Stimulated activated CD4-positive, alpha-beta T cell treated with anti-CD3 and anti-CD28 coated beads, Interleukin-1b, Interleukin-23, amount 100 ng/mL, for 4 hours (primary cell): ENCODE data around the gene VPS35L.

Experiments used
- DNase-seq, 2 donors: peaks; one replicate each; pipeline ENCODE4 v3.0.0-alpha.2; 2020; ENCODE audit warnings: low read depth in 2 of 2

The VPS35L gene

GRCh38 chr16:19694989-19695388 lies 139.5 kb downstream of the VPS35L start:
- DNase-seq, result no peak

- DNase-seq, result peak in 1 of 2 donors; percentile 42
Measured at GRCh38 chr16:19696328-19696727, 140.8 kb downstream of the VPS35L start.

GRCh38 chr16:19696961-19697360 lies 141.5 kb downstream of the VPS35L start:
- no peak for DNase-seq

- DNase-seq, result no peak
Measured at GRCh38 chr16:19697756-19698318, 142.3 kb downstream of the VPS35L start.

DNA sequence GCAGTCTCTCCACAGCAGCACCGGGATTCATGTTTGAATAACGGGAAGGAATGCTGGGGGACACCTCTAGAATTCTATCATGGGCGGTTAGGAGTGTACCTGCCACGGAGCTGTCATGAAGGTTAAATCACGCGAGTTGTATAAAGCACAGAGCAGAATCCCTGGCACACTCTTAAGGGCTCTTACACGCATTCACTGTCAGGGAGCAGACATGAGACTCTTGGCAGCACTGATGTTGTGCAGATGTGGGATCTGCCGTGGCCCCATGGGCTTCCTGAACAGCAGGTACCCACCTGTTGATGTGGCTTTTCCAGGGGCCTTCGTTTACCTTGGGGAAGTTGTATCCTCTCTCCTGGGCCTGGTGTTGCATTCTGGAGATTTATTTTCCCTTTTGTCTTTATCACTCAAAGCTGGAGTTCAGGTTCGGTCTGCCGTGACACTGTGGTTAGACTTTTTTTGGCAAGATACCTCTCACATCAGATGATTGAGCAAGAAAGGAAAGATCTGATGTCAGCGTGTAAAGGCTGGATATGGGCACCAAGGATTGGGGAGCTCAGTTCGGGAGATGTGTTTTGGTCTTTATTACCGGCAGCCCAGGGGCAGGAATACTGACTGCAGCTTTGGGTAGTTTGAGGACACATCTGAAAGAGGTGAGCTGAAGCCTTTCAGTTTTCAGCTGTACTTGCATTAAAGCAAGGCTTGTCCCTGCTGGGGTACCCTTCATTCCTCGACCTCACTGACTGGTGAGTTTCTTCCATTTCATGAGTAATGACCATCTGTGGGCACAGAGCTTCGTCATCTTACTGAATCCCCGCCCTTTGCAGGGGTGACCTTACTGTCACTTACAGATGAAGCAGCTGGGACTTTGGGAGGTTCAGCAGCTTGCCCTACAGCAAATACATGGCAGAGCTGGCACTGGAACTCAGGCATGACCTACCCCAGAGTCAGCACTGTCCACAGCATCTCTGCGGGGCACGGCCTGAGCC lies 143.3 kb downstream of the VPS35L start:
- no peak for DNase-seq

- no peak for DNase-seq
Measured at GRCh38 chr16:19699472-19699871, 144.0 kb downstream of the VPS35L start.

GRCh38 chr16:19700319-19700781 lies 144.8 kb downstream of the VPS35L start:
- no peak for DNase-seq

DNA sequence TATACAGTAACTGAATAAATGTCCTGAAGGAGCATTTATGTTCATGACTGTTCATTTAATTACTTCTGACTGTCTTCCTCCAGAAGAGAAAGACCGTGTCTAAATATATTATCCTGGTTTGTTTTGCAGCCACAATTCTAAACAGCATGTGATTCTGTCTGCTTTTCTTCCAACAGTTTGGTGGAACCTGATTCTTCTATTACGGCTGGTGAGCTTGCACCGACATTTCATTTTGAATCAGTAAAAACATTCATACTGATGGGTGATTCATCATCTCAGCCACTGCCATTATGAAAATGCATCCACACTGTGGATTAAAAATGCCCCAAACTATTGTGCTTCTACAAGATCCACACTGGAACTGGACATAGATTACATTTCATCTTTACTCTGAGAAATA lies 145.6 kb downstream of the VPS35L start:
- no peak for DNase-seq

GRCh38 chr16:19703172-19703889 lies 147.8 kb downstream of the VPS35L start:
- no peak for DNase-seq

GRCh38 chr16:19704321-19705145 lies 149.0 kb downstream of the VPS35L start:
- DNase-seq, result no peak

GRCh38 chr16:19705146-19705501 lies 149.6 kb downstream of the VPS35L start:
- no peak for DNase-seq

GRCh38 chr16:19705843-19706242 lies 150.3 kb downstream of the VPS35L start:
- no peak for DNase-seq

DNA sequence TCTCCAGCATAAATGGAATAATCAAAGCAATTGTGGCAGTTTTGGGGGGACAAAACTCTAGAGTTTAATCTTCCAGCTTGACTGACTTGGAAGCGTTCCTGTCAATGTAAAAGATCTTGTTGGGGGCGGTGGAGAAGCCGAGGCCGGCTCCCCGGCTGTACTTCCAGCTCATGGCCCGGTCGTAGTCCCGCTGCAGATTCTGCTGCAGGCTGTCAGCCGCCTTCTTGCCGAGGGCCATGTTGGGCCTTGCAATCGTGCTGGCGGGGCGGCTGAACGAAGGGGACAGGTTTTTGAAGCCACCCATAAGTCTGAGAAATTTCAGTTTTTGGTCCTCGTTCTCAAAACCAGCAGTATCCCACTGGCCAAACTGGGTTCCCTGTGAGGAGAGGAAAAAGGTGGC lies 151.3 kb downstream of the VPS35L start:
- DNase-seq, result no peak

DNA sequence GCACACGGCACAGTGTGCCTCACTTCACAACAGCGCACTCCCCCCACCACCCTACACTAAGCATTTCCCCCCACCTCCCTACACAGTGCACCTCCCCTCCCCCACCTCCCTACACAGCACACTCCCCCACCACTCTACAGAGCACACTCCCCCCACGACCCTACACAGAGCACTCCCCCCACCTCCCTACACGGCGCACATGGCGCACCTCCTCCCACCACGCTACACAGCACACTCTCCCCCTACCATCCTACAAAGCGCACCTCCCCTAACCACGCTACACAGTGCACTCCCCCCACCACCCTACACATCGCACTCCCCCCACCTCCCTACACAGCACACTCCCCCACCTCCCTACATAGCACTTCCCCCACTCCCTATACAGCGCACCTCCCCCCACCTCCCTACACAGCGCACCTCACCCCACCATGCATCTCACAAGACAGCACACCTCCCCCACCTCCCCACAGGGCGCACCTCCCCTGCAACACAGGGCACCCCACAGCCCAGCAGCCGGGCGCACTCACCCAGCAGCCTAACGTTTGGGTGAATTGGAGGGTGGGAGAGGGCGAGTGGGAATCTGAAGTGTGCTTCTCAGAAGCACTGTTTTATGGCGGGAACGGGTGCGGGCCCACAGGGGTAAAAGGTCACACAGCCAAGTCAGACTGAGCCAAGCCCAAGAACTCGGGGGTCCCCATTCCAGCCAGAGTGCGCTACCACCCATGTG lies 152.2 kb downstream of the VPS35L start:
- no peak for DNase-seq

DNA sequence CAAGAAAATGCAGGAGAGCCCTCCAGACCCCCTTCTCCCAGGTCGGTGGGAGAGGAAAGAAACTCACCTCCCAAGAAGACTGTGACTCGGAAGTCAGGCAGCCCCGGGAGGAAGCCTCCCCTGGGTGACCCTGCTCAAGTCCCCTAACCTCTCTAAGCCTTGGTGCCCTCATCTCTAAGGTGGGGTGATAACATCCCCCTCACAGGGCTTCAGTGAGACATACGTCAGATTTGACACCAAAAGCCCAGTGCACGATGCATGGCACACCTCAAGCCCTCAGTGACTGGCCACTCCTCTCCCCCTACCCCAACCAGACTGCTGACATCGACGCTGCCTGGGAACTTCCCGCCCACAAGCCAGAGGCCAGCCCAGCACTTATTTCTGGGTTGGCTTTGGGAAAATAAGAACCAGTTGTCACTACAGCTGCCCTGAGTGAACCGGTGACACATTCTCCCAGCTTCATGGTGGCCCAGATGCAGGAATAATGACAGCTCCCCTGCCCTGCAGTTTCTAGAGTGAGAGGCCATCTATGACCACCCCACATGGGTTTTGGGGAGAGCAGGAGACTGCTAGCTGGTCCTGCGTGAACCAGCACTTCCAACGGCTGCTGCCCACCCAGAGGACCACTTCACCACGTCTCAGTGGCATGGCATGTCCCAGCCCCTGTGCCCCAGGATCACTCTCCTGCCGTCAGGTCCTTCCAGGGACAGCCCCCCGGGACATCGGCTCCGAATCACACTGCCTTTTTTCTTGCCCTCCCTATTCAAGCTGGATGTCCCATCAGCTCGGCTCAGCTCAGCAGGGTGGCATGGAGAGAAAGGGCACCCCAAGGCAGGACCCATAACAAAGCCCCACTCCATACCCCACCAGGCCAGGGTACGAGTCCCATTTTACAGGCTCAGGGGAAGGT lies 153.0 kb downstream of the VPS35L start:
- no peak for DNase-seq

- no peak for DNase-seq
Measured at GRCh38 chr16:19709381-19710136, 154.1 kb downstream of the VPS35L start.

GRCh38 chr16:19710191-19710908 lies 154.8 kb downstream of the VPS35L start:
- no peak for DNase-seq

GRCh38 chr16:19710991-19711545 lies 155.6 kb downstream of the VPS35L start:
- DNase-seq, result no peak
